ENCODE data around the gene ROBO1.

Gene ROBO1

DNA sequence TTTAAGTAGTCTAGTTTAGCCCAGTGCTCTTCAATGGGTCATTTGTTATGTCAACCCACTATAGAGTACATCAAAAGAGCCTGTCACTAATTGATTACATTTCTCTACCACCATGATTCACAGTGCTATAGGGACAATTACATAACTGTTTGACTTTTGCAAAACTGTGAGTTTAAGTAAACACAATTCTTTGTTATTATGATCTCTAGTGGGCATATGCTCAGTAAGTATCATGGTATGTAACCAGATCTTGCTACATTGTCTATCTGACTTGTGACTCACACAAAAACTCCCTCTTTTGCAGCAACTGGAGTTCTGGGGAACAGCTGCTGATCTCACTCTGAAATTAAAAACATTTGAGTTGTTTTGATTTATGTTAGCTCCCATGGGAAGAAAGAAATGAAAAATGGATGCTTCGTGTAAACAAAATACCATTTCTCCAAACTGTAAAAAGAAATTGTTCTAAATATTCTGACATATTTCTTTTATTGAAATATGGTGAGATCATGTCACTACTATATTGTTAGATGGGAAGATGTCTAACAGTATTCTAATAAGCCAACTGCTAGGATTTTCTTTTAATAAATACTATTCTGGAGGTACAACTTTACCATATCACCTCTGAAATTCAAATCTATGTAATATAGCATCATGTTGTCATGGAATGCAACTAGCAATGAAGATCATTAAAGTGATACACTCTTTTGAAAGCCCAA, 470.4 kb downstream of the ROBO1 start:
- DNase-seq = no peak

DNA sequence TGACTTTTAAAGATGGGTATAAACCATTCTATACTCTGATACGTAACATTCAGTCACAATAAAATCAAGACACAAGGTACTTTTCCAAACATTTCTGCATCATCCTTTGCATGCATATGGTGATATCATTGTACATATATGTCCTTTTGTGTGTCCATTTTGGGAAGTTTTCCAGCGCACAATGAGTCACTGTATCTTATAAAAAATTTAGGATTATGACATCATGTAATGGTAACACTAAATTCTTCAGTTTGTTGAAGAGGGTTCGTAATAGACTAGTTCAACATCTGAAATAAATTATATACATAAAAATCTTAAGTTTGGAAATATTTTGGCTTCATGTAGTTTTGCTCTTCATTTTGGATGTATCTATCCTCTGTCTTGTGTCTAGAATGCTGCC, 480.9 kb downstream of the ROBO1 start:
- DNase-seq = no peak

DNA sequence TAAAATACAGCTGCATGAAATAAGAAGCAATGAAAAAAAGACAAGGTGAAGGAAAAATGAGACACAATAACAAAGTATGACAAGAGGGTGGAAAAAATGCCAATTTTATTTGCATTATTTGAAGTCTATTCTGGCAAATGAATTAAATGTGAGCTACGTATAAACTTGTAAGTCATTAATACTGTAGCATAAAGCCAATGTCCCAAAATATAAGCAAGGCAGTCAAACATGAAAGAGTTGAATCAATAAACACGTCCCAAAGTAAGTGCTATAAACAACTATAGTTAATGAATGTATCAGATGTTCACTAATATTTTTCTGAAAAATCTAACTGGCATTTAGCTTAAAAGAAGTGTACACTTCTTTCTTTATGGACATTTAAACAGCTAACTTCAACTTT, 481.9 kb downstream of the ROBO1 start:
- no peak for DNase-seq

DNA sequence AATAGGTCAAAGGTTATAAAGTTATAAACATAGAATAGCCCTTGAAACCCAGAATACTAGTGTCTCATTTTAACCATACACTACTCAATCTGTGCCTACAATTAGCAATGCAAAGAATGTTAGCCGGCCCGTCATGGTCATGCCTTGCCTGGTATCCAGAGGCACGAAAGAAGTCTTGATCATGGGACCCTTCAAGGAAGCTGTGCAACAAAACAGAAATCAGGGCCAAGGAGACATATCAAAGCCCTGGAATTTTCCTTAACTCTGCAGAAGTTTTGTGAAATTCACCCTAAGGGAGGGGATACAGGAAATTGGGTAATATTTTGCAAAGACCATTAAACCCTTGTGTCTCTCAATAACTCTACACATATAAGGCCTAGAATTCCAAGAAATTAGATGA, 482.4 kb downstream of the ROBO1 start:
- no peak for DNase-seq

DNA sequence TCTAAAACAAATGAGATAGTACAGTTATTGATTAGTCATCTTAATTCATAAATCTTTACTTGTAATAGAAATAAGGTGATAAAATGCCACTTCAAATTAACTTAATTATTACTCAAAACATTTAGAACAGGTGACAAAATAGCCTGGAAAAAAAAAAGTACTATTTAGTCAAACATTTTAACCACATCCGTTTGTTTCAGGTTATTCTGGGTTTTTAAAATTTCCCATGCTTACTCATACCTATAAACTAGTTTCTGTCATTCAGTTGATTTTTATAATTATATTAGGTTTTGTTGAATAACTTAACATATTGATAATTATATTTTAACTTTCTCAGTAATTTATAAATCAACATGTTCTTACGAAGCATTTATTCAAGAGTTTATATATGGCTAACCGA, 483.0 kb downstream of the ROBO1 start:
- no peak for DNase-seq

DNA sequence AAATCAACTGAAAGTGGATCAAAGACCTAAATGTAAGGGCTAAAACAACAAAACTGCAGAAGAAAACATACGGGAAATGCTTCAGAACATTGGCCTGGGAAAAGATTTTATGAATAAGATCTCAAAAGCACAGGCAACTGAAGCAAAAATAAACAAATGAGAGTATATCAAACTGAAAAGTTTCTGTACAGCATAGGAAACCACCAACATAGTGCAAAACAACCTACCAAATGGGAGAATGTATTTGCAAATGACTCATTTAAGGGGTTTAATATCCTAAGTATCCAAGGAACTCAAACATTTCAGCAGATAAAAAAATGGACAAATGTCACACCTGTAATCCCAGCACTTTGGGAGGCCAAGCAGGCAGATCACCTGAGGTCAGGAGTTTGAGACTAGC, 489.1 kb downstream of the ROBO1 start:
- DNase-seq = no peak

DNA sequence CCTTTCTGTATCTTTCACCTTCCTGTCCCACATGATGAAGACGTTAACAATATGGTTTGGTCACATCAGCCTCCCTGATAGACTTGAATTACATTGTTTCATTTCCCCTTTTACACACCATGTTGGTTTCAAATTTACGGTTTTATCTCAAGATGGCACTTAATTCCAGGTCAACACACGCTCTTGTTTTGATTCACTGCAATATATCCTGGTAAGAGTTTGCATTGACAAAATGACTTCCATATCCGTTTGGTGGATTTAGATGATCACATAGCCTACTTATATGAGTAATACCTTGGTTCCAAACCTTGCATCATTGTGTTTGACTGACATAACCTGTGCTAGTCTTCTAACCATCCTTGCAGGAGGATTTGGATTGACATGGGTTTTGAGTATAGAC, 499.4 kb downstream of the ROBO1 start:
- no peak for DNase-seq

DNA sequence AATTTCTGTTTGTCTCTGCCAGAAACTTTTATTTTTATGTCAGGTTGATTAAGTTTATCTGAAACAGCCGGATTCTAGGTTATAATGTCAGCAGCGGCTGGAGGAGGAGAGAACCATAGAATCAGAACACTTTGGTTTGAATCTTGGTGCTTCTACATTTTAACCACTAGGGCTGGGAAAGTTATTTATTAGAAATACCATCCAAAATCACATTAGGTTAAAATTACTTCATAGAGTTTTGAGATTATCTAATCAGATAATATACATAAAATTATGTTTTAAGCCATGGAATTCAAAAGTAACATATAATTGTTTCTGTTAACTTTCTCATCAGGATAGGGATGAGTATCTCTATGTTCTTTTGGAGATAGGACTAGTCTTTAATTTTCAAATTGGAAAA, 502.9 kb downstream of the ROBO1 start:
- DNase-seq = no peak

DNA sequence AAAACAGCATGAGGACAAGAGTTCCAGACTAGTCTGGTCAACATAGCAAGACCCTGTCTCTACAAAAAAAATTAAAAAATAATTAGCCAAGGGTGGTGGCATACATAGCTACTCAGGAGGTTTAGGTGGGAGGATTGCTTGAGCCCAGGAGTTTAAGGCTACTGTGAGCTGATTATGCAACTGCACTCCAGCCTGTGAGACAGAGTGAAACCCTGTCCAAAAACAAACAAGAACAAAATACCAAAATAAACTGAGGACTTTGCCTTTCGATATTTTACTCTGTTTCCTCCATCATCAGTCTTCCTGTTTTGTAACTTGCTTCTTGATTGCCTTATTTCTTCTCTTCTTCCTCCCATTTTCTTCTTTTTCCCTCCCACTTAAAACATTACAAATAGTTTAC, 504.4 kb downstream of the ROBO1 start:
- no peak for DNase-seq

DNA sequence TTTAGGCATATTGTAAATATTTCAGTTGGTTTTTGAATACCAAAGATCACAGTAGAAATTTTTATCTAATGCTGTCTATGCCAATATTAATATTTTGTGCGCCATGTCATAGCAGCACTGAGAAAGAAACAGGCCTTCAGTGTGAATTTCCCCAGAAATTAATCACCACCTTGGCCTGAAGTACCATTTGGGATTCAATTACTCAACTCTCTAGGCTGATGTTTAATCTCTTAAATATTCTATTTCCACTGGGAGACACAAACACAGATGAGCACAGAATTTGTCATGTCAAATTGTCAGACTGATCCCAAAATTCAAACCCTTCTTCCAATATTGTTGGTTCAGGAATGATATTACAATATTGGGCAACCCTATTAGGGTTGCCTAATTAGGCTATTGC, 509.3 kb downstream of the ROBO1 start:
- DNase-seq = no peak

DNA sequence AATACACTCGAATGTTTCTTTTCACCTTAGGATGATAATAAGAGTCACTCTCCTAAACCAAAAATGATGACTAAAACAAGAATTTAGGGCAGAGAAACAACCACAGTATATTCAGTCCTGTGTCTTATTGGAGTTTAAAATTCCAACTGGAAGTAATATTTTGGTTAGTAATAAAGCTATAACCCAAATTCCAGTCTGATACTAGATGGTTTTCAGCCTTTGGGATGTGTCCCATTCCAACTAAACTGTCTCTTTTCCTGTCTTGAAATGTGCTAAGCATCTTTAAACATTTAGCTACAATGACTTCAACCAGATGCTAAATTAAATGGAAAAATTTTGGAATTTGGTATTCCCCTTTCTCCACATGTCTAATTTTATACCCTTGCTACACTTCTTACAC, 510.0 kb downstream of the ROBO1 start:
- DNase-seq = no peak

DNA sequence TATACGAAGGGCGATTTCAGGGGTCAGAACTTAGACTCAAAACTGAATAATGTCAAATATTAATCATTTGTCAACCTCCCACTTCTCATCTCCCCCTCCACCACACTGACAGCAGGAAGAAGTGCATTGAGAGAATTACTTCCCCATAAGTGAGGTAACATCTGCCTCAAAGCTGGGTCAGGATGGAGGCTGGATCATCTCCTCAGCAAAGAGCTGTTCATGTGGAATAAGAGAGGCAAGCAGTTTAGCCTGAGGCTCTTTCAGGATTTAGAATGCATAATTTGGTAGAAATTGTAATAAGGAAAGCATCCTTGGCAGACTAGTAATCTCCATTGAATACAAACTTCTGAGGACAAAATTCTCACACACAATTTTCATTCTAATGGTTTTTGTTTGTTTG, 512.1 kb downstream of the ROBO1 start:
- DNase-seq = no peak

DNA sequence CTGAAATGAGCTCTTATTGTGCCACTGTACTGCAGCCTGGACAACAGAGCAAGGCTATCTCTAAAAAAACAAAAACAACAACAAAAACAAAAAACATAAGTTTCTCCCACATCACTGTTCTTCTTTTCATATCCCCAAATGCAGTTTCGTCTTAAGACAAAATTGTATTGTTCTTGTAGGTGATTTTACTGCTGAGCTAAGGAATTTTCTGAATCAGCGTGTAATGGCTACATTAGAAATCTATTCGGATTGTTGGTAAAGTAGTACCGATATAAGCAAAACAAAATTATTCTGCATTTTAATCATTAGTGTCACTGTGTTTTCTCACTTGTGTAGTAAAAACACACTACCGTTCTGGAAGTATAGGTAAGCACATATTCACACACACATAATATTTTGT, 512.5 kb downstream of the ROBO1 start:
- DNase-seq = no peak

DNA sequence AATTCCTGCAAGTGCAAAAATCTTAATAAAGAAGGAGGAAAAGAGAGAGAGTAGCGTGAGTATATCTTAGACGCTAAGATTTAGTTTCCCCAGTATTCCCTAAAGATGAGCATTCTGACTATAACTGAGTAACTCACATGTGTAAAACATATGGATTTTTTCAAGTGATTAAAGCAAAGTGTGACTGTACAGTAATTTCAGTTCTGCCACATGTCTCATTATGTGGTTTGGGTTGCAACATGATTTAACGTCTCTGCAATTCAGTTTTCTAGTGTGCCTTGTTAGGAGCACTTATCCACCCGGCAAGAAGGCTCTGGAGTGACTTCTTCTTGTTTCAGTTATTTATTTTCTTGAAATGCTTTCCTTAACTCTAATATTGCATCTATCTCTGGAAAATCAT, 514.1 kb downstream of the ROBO1 start:
- no peak for DNase-seq

DNA sequence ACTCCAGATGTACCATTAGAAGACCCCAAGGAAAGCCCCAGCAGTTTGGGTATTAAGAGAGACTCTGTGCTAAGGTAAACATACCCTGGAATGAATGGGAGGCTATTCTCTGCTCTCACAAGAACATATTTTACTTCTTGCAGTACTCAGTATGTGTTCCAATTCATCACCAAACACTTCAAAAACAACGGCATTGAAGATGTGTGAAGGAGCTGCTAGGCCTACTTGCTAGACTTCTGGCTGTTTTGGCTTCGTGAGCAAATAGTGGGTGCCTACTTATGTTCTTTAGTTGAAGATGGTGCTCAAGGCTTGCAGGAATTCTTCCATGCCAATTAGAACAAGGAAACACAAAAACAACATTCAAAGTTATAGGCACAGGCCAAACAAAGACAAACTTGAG, 514.5 kb downstream of the ROBO1 start:
- no peak for DNase-seq

DNA sequence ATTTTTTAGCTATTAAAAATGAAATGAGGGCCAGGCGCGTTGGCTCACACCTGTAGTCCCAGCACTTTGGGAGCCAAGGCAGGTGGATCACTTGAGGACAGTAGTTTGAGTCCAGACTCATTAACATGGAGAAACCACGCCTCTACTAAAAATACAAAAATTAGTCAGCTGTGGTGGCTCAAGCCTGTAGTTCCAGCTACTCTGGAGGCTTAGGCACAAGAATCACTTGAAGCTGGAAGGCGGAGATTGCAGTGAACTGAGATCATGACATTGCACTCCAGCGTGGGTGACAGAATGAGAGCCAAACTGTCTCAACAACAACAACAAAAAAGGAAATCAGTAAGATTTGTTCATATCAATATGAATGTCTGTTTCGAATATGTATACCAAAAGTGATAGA, 517.1 kb downstream of the ROBO1 start:
- no peak for DNase-seq

DNA sequence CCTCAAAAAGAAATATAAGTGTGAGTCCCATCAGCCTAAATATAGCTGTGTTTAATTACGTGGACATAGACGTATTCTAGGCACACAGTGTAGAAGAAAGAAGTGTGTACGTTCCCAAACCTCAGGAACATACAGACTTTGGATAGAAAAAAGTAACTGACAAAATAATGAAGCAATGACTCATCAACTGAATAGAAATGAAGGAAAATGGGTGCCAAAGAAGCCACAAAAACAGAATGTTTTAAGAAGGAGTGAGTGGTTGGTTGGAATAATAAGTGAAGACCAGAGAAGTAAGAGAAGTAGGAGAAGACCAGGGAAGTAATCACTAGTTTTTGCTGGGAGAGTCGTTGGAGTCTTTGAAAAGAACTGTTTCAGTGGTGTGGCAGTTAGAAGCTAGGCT, 518.1 kb downstream of the ROBO1 start:
- DNase-seq = no peak

DNA sequence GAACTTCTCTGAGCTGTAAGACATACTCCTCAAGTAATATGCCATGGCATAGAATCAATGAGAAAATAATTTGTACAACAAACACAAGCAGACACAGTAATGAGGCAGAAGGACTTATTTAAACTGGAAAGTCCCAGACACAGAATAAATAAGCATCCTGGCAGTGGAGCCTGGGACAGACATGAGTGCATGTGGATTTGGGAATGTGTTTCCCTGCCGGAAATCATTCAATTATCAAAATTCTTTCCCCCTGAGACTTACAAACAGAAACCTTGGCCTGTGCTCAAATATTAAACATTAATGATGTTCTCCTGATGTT, 520.1 kb downstream of the ROBO1 start:
- DNase-seq = no peak

DNA sequence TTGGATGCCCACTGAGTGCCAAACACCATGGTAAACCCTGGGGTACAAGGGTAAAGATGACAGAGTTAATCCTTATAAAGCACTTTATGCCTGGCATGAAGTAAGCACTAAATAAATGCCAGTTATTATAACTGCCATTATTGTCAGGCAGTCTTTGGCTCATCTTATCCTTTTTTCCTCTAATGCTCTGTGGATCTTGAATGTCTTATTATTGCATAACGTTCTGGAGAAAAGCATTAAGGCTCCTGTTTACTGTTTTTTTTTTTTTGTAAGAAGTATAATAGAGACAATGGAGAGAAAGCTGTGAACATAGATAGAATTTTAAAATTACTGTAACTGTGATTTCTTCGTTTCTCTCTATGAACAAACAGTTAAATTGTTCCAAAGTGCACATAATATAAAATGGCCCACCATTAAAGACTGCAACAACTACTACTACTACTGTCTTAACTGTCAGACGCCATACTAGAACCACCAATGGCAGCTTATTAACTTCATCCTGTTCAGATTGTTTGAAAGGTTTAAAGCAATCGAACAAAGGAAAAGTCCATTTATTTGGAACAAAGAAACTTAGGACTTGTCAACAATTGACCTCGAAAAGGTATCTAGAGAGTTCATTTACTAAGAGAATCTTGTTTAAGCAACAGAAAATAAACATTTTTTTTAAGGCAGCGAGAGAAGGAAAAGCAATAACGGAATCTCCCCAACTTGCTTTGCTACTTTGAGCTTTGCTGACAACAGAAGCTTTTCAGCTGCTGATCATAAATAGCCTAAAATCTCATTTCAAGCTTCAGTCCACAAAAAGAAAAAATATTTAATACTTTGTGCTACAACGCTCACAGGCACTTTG, 520.7 kb downstream of the ROBO1 start:
- no peak for DNase-seq

DNA sequence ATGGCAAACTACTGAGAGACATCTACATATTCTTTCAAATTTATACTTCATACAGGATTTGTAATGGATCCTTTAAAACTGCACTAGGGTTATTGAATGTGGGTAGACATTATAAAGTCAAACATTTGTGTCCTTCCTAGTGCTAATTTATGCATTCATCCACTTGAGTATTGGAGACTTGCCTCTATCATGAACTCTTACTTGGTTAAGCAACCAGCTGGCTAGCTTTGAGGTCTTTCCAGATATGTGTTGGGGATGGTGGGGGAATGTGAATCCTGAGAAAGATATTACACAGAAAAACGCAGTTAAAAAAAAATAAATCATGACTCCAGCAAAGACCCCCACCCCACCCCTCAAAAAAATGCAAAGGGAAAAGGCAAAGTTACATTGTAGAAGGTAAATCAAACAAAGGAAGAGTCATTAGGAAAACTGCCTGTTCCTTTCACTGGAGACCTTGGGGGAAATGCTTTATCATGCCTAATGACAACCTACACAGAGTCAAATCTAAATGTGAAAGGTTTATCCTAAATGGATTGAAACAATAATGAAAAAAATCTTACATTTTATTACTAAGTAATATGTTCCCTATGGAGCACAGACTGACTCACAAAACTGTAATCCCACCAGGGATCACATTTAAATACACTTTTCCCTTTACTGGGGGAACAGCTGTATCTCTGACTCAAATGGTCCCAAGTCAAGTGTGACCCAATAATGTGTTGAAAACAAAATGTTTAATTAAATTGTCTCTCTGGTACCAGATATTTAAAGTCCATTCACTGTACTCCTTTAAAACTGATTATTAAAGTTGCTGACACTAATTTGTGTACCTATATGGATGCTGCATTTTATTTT, 522.3 kb downstream of the ROBO1 start:
- no peak for DNase-seq

DNA sequence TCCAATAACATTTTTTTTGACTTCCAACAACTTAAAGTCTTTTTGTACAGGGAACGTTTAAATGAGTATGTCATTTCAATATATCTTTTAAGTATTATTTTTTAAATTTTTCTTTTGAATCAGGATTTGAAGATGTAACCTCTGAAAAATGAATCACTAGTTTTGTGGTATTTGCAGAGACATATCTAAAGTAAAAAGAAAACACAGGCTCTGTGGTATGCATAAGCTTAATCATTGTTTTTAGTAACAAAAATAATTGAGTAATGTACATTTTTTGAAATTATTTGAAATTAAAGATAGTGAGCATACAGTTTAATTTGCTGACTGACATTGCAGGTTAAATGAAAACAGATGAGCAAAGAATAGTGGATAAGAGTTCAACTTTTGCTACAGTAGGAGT, 531.3 kb downstream of the ROBO1 start:
- no peak for DNase-seq

DNA sequence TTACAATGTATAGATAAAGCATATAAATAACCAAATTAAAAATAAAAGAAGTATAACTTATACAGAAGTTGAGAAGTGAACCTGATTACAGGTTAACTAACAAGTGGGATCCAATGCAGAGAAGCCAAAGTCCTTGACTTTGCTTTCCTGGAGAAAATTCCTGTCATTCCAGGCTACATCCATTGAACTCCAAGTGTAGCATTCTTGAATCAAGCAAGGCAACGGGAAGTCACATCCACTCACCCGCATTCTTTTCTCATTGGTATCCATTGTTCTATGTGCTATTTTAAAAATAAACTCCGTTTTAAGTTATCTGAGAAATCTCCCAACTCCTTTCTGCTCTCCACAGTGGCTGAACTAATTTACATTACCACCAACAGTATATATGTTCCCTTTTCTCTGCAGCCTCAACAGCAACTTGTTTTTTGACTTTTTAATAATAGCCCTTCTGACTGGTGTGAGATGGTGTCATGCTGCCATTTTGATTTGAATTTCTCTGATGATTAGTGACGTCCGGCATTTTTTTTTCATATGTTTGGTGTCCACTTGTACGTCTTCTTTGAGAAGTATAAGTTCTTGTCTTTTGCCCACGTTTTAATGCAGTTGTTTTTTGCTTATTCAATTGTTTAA, 534.3 kb downstream of the ROBO1 start:
- DNase-seq = no peak

DNA sequence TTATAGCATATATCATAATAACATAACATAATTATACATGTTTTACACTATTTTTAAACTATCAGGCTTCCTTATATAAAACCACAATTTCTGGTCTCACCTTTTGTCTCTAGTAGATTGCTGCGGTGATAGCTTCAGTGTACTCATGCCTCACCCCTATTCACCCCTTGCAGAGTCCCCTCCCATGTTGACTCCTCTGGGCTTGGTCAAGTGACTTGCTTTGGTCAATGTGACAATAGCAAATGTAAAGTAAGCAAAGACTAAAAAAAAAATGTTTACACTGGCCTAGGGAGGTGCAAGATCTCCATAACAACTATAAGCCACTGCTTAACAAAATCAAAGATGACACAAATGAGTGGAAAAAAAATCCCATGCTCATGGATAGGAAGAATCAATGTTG, 537.5 kb downstream of the ROBO1 start:
- DNase-seq = no peak
